NCI-H226 (cell line): ENCODE results near the gene GINM1.

Experiments
- DNase-seq: peaks from one replicate; pipeline ENCODE4 v3.0.0-alpha.2; 2015

The GINM1 gene

GRCh38 chr6:149565527-149566409 is at the start of gene GINM1:
Gene GINM1, plus strand, starts transcription at chr6:149566375. Its CDS starts 40 bp downstream, at chr6:149566415.
- peak; percentile 86 for DNase-seq

GRCh38 chr6:149529650-149530049 is 36.5 kb upstream of the GINM1 start:
- no peak for DNase-seq

GRCh38 chr6:149534742-149535141 is 31.4 kb upstream of the GINM1 start:
- DNase-seq = no peak

- no peak for DNase-seq
Measured at GRCh38 chr6:149541139-149541538, 25.0 kb upstream of the GINM1 start.

GRCh38 chr6:149544646-149545257 is 21.4 kb upstream of the GINM1 start:
- DNase-seq = no peak

GRCh38 chr6:149545258-149545753 is 20.9 kb upstream of the GINM1 start:
- peak; percentile 19 for DNase-seq

GRCh38 chr6:149545754-149546471 is 20.3 kb upstream of the GINM1 start, which contains the start of gene PPIL4:
Gene PPIL4, minus strand, starts transcription at chr6:149546043. Its CDS starts 38 bp downstream, at chr6:149546005.
- DNase-seq = peak; percentile 92

- no peak for DNase-seq
Measured at GRCh38 chr6:149551920-149552319, 14.3 kb upstream of the GINM1 start.

GRCh38 chr6:149558029-149558428 is 8.1 kb upstream of the GINM1 start:
- no peak for DNase-seq

- no peak for DNase-seq
Measured at GRCh38 chr6:149559389-149559788, 6.8 kb upstream of the GINM1 start.

- peak; percentile 15 for DNase-seq
Measured at GRCh38 chr6:149560736-149561135, 5.4 kb upstream of the GINM1 start.

- DNase-seq = peak; percentile 55
Measured at GRCh38 chr6:149563203-149563927, 2.8 kb upstream of the GINM1 start.

GRCh38 chr6:149563928-149564325 is 2.2 kb upstream of the GINM1 start:
- DNase-seq = no peak

- peak; percentile 56 for DNase-seq
Measured at GRCh38 chr6:149566410-149567193, 427 bp downstream of the GINM1 start.

GRCh38 chr6:149567194-149567586 is 1.0 kb downstream of the GINM1 start:
- no peak for DNase-seq

GRCh38 chr6:149567945-149568585 is 1.9 kb downstream of the GINM1 start:
- DNase-seq = no peak

GRCh38 chr6:149580880-149581279 is 14.7 kb downstream of the GINM1 start:
- no peak for DNase-seq

GRCh38 chr6:149581349-149581748 is 15.2 kb downstream of the GINM1 start:
- no peak for DNase-seq

- DNase-seq = no peak
Measured at GRCh38 chr6:149586149-149586548, 20.0 kb downstream of the GINM1 start.

GRCh38 chr6:149592983-149593382 is 26.8 kb downstream of the GINM1 start:
- DNase-seq = no peak

GRCh38 chr6:149593408-149593807 is 27.2 kb downstream of the GINM1 start:
- no peak for DNase-seq
